Sigmoid colon (tissue), 4 donors: Measurements from ENCODE around the gene ACVR1.

Experiments used
- CTCF ChIP-seq, 4 experiments: fragments of 450-650 bp in 3 of 4; fragments of 200-600 bp in 1 of 4; IDR thresholded peaks; one replicate each; pipeline ENCODE4 v1.5.1; 2016 to 2019; ENCODE audit warnings: antibody characterized with exemption in 4 of 4, mild to moderate bottlenecking in 3 of 4, moderate library complexity in 2 of 4
- EP300 ChIP-seq, 4 donors: sonication (generic); formaldehyde crosslinking; IDR thresholded peaks; one replicate each; pipeline ENCODE4 v1.6.1; 2017; ENCODE audit warnings: antibody characterized with exemption in 4 of 4
- POLR2AphosphoS5 ChIP-seq, 4 donors: sonication (generic); formaldehyde crosslinking; IDR thresholded peaks; one replicate each; pipeline ENCODE4 v1.6.1; 2017; ENCODE audit warnings: antibody characterized with exemption in 4 of 4

- TF ChIP-seq CTCF (IDR thresholded peaks at IDR 0.05), result no peak
- TF ChIP-seq POLR2AphosphoS5 (IDR thresholded peaks at IDR 0.05), result no peak
- TF ChIP-seq EP300 (IDR thresholded peaks at IDR 0.05), result no peak
These were observed 15.5 kb upstream of the ACVR1 start for GRCh38 chr2:157891643-157892041.
